HCT116 (cell line): ENCODE measurements around the gene RPAP3. TPM values are rescaled to one million over a fixed set of nuclear protein-coding genes. Genes with fewer than 3 reads are reported as not detected.

Experiments used
- ATAC-seq: fragments of 200-7000 bp; cut with Tn5 transposase; 2 replicates; pipeline ENCODE4 v1.9.1; 2020; ENCODE audit warnings: mild to moderate bottlenecking, moderate library complexity
- BruUV-seq: library from RNA; stranded (reverse); fragments of 400-500 nt; replicated peaks from 2 replicates; lab custom pipeline; 2021; lab: Mats Ljungman, UMichigan
- CTCF ChIA-PET: fragments of 300-600 bp; sonication (Branson Sonifier 250); formaldehyde crosslinking; loops from one replicate; lab custom pipeline; 2021; ENCODE audit warnings: antibody characterized with exemption; lab: Charles Lee
- POLR2A ChIA-PET: fragments of 300-600, 350-600 bp; sonication (Branson Sonifier 250); formaldehyde crosslinking; loops from one replicate; lab custom pipeline; 2021; ENCODE audit warnings: antibody characterized with exemption; lab: Charles Lee
- RAD21 ChIA-PET, 2 experiments: fragments of 300-600 bp; sonication (Branson Sonifier 250); formaldehyde crosslinking; loops; one replicate each; lab custom pipeline; 2023; ENCODE audit warnings: low total read pairs in 2 of 2; ENCODE audit not compliant: uncharacterized antibody in 2 of 2, unreplicated experiment in 2 of 2, low non-redundant PET in 1 of 2; lab: Charles Lee
- DNase-seq: peaks from one replicate; pipeline ENCODE4 v3.0.0-alpha.2; 2010; ENCODE audit warnings: low read depth, low spot score
- H2AFZ ChIP-seq: fragments of 200-600 bp; shearing (Covaris generic), sonication (generic); 2 replicates; pipeline ENCODE4 v1.6.1; 2017; ENCODE audit warnings: low read depth, mixed run types, mixed read lengths, antibody characterized with exemption, low read length; ENCODE audit not compliant: poor library complexity, severe bottlenecking
- H3K27ac ChIP-seq: 2 replicates; pipeline ENCODE4 v1.5.1; 2012; ENCODE audit warnings: low read depth, low read length
- H3K27me3 ChIP-seq: fragments of 200-600 bp; sonication (generic); 2 replicates; pipeline ENCODE4 v1.6.1; 2016; ENCODE audit warnings: mixed run types, low read length, mixed read lengths; ENCODE audit not compliant: insufficient read depth
- H3K36me3 ChIP-seq, 2 experiments: fragments of 200-500 bp in 1 of 2; fragments of 200-600 bp in 1 of 2; sonication (Bioruptor generic) in 1 of 2; sonication (generic) in 1 of 2; 2 replicates each; pipeline versions ENCODE4 v1.5.1 to v1.6.1; 2014 to 2016; ENCODE audit warnings: low read length in 2 of 2, inconsistent platforms in 1 of 2, mixed read lengths in 1 of 2, mixed run types in 1 of 2; ENCODE audit not compliant: insufficient read depth in 2 of 2, control insufficient read depth in 1 of 2
- H3K4me1 ChIP-seq, 2 experiments: fragments of 200-600 bp in 1 of 2; sonication (generic) in 1 of 2; 2 replicates each; pipeline versions ENCODE4 v1.5.1 to v1.6.1; 2012 to 2017; ENCODE audit warnings: low read length in 2 of 2, inconsistent platforms in 1 of 2, mild to moderate bottlenecking in 1 of 2, mixed read lengths in 1 of 2, mixed run types in 1 of 2, moderate library complexity in 1 of 2; ENCODE audit not compliant: insufficient read depth in 2 of 2, control insufficient read depth in 1 of 2
- H3K4me2 ChIP-seq: fragments of 200-600 bp; sonication (generic); 2 replicates; pipeline ENCODE4 v1.6.1; 2017; ENCODE audit warnings: mixed run types, low read length, mixed read lengths
- H3K4me3 ChIP-seq, 2 experiments: fragments of 200-600 bp in 1 of 2; sonication (generic) in 1 of 2; replicated peaks in 1 of 2; 2 replicates each; pipeline ENCODE4 v1.5.1; 2011 to 2016; ENCODE audit warnings: low read length in 2 of 2, control low read depth in 1 of 2, low read depth in 1 of 2, mild to moderate bottlenecking in 1 of 2, mixed read lengths in 1 of 2, mixed run types in 1 of 2
- H3K79me2 ChIP-seq: fragments of 200-600 bp; sonication (generic); 2 replicates; pipeline ENCODE4 v1.6.1; 2017; ENCODE audit warnings: mild to moderate bottlenecking, mixed run types, low read length, moderate library complexity, mixed read lengths; ENCODE audit not compliant: insufficient read depth
- H3K9ac ChIP-seq: fragments of 200-600 bp; sonication (generic); 2 replicates; pipeline ENCODE4 v1.6.1; 2016; ENCODE audit warnings: low read length, mixed read lengths
- H3K9me2 ChIP-seq: fragments of 200-600 bp; sonication (generic), shearing (Covaris generic); 2 replicates; pipeline ENCODE4 v1.6.1; 2017; ENCODE audit warnings: mixed run types, mild to moderate bottlenecking, moderate library complexity; ENCODE audit not compliant: insufficient read depth
- H3K9me3 ChIP-seq, 2 experiments: fragments of 200-500 bp in 1 of 2; fragments of 200-600 bp in 1 of 2; sonication (Bioruptor generic) in 1 of 2; sonication (generic) in 1 of 2; 2 replicates each; pipeline ENCODE4 v1.6.1; 2014 to 2017; ENCODE audit warnings: low read length in 2 of 2, mixed read lengths in 2 of 2, inconsistent platforms in 1 of 2, low read depth in 1 of 2, mild to moderate bottlenecking in 1 of 2, mixed run types in 1 of 2, moderate library complexity in 1 of 2; ENCODE audit not compliant: control insufficient read depth in 1 of 2, insufficient read depth in 1 of 2
- H4K20me1 ChIP-seq: fragments of 200-600 bp; sonication (generic), shearing (Covaris generic); 2 replicates; pipeline ENCODE4 v1.6.1; 2017; ENCODE audit warnings: mixed run types, mild to moderate bottlenecking, moderate library complexity; ENCODE audit not compliant: insufficient read depth
- ATF3 ChIP-seq: IDR thresholded peaks from 2 replicates; pipeline ENCODE4 v1.6.1; 2012
- CBX3 ChIP-seq: IDR thresholded peaks from 2 replicates; pipeline ENCODE4 v1.6.1; 2012; ENCODE audit warnings: low read depth
- CEBPB ChIP-seq: IDR thresholded peaks from 2 replicates; pipeline ENCODE4 v1.6.1; 2012; ENCODE audit warnings: low read depth
- ELF1 ChIP-seq: IDR thresholded peaks from 2 replicates; pipeline ENCODE4 v1.6.1; 2012; ENCODE audit warnings: low read depth, borderline replicate concordance
- EZH2phosphoT487 ChIP-seq: fragments of 200-600 bp; IDR thresholded peaks from 2 replicates; pipeline ENCODE4 v1.6.1; 2018; ENCODE audit warnings: antibody characterized with exemption, borderline replicate concordance
- FOSL1 ChIP-seq: IDR thresholded peaks from 2 replicates; pipeline ENCODE4 v1.6.1; 2012; ENCODE audit warnings: low read depth
- POLR2A ChIP-seq: IDR thresholded peaks from 2 replicates; pipeline ENCODE4 v1.7.0; 2011; ENCODE audit warnings: borderline replicate concordance; ENCODE audit not compliant: insufficient read depth, insufficient read length; ENCODE audit errors: extremely low read depth
- POLR2AphosphoS5 ChIP-seq: IDR thresholded peaks from 2 replicates; pipeline ENCODE4 v1.6.1; 2011; ENCODE audit warnings: mild to moderate bottlenecking, low read depth, low read length, moderate library complexity
- SIN3A ChIP-seq: IDR thresholded peaks from 2 replicates; pipeline ENCODE4 v1.6.1; 2012; ENCODE audit warnings: low read depth
- SP1 ChIP-seq: IDR thresholded peaks from 2 replicates; pipeline ENCODE4 v1.6.1; 2012; ENCODE audit warnings: low read depth
- SRF ChIP-seq: IDR thresholded peaks from 2 replicates; pipeline ENCODE4 v1.6.1; 2012; ENCODE audit warnings: low read depth
- TCF7L2 ChIP-seq: IDR thresholded peaks from 2 replicates; pipeline ENCODE4 v1.7.0; 2011; ENCODE audit warnings: borderline replicate concordance, inconsistent platforms; ENCODE audit not compliant: insufficient read depth, insufficient read length; ENCODE audit errors: extremely low read depth
- ZBTB33 ChIP-seq: IDR thresholded peaks from 2 replicates; pipeline ENCODE4 v1.6.1; 2011; ENCODE audit warnings: mild to moderate bottlenecking, low read length, moderate library complexity; ENCODE audit not compliant: insufficient replicate concordance; ENCODE audit errors: extremely low read depth
- ZFX ChIP-seq: fragments of 450-650 bp; IDR thresholded peaks from 2 replicates; pipeline ENCODE4 v1.6.1; 2017
- intact Hi-C: fragments of 100-400 bp; cut with micrococcal nuclease; formaldehyde crosslinking; loops from 2 replicates; pipeline ENCODE4 v1.10.0; 2022
- total RNA-seq: library from RNA; stranded (reverse); gene quantifications from one replicate; pipeline ENCODE4 v1.2.1, GENCODE V29; 2021; ENCODE audit not compliant: unreplicated experiment
- TF ChIP-seq, protein P1 (sequence below), 3 experiments: fragments of 200-600 bp in 1 of 3; sonication (generic) in 1 of 3; IDR thresholded peaks in 2 of 3; conservative IDR thresholded peaks in 1 of 3; 2 replicates each; pipeline ENCODE4 v1.5.1; 2012 to 2017; ENCODE audit warnings: low read depth in 2 of 3, low read length in 2 of 3, antibody characterized with exemption in 1 of 3, borderline replicate concordance in 1 of 3, control low read depth in 1 of 3, mild to moderate bottlenecking in 1 of 3, mixed read lengths in 1 of 3, mixed run types in 1 of 3, moderate library complexity in 1 of 3; ENCODE audit not compliant: insufficient read depth in 1 of 3

The RPAP3 gene
- total RNA-seq, 1 experiment from 2014 or later, result 48.3 TPM

DNA sequence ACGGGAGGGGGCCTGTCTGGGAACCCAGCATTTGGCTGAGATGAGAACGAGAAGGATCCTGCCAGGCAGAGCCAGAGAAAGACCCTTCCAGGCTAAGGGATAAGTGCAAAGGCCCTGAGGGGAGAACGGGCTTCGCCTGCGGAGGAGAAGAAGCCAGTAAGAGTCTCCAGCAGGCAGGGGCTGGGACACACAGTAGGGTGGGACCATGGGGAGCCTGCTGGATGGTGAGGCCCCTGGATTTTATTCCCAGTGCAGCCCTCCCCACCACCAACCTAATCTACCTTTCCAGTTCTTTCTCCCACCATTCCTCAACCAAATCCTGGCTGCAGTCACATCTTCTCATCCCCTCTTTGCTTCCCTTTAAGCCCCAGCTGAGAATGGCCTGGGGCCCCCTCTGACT is 40.2 kb upstream of the RPAP3 start:
- intact Hi-C loops, result no loop called here
- RAD21 ChIA-PET, result no interaction called here
- no peak overlapping the region for H3K27ac ChIP-seq
- H3K79me2 ChIP-seq, result no peaks in the 10 kb centered on the region
- H3K9ac ChIP-seq, result no peak overlapping the region
- CTCF ChIA-PET, result no interaction called here
- no peak overlapping the region for H2AFZ ChIP-seq
- no peaks in the 10 kb centered on the region for H4K20me1 ChIP-seq
- peaks cover 14 to 23% of the 10 kb centered on the region in 2 experiments for H3K4me1 ChIP-seq
- BruUV-seq, result no TSS peak
- no peak for TF ChIP-seq ZFX
- no peak for TF ChIP-seq EZH2phosphoT487
- no peak for TF ChIP-seq TCF7L2
- TF ChIP-seq ATF3, result no peak
- TF ChIP-seq, all 23 proteins: peak for 0
- Histone ChIP-seq H3K9me2 (no peaks in the 10 kb centered on the region), H3K27me3 (no peaks in the 10 kb centered on the region), H3K4me3 (no peak overlapping the region), H3K9me3 (no peaks in the 10 kb centered on the region), H3K36me3 (no peaks in the 10 kb centered on the region), H3K4me2 (no peak overlapping the region)
- POLR2A ChIA-PET, result no interaction called here
- no peak for DNase-seq
- no peak for ATAC-seq

DNA sequence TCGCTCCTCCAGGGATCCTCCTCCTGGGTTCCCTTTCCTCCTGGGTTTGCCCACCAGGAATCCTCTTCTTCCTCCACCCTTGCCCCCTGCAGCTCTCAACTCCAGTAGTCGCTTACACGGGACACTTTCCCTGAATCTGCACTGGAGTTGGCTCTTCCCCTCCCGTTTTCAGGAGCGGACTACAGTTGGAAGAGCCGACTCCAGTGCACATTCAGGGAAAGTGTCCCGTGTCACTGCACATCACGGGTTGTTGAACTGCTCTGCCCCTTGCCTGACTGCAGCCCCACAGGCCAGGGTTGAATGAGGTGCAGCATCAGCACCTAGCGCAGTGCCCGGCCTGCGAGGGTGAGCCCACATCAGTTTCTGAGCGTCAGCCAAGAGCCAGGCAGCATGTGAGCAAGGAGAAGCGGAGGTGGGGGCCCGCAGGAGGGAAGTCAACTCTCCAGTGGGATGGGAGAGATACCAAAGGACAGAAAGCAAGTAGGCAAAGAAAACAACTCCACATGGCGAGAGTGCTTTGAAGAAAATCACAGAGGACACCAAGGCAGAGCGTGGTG is 39.7 kb upstream of the RPAP3 start:
- Histone ChIP-seq H3K36me3 (no peaks in the 10 kb centered on the region), H3K9me2 (no peaks in the 10 kb centered on the region), H2AFZ (no peak overlapping the region), H3K4me3 (no peak overlapping the region), H3K9ac (no peak overlapping the region), H3K27me3 (no peaks in the 10 kb centered on the region), H3K27ac (no peak overlapping the region), H3K4me1 (peaks cover 19 to 28% of the 10 kb centered on the region in 2 experiments), H3K4me2 (no peak overlapping the region), H4K20me1 (no peaks in the 10 kb centered on the region), H3K79me2 (no peaks in the 10 kb centered on the region), H3K9me3 (no peaks in the 10 kb centered on the region)
- POLR2A ChIA-PET, result no interaction called here
- CTCF ChIA-PET, result interaction anchor here (4.4 to 6.2 kb wide), 4 partner anchors 10 to 93 kb away, joined by 70 to 197 read pairs (median 120); partner anchors contain the start of gene RAPGEF3
- DNase-seq (no peak), ATAC-seq (no peak)
- RAD21 ChIA-PET, result interaction anchor here in 1 of 2 experiments (5.5 kb wide), 1 partner anchor 21 kb away, joined by 61 read pairs; no protein-coding TSS in a partner anchor
- BruUV-seq, result no TSS peak
- intact Hi-C loops, result no loop called here
- TF ChIP-seq SIN3A, result no peak
- no peak for TF ChIP-seq EZH2phosphoT487
- TF ChIP-seq POLR2A, result no peak
- TF ChIP-seq ELF1, result no peak
- no peak for TF ChIP-seq SRF
- TF ChIP-seq CEBPB, result no peak
- TF ChIP-seq ZBTB33, result no peak
- TF ChIP-seq SP1, result no peak
- TF ChIP-seq POLR2AphosphoS5, result no peak
- TF ChIP-seq, protein P1, sequence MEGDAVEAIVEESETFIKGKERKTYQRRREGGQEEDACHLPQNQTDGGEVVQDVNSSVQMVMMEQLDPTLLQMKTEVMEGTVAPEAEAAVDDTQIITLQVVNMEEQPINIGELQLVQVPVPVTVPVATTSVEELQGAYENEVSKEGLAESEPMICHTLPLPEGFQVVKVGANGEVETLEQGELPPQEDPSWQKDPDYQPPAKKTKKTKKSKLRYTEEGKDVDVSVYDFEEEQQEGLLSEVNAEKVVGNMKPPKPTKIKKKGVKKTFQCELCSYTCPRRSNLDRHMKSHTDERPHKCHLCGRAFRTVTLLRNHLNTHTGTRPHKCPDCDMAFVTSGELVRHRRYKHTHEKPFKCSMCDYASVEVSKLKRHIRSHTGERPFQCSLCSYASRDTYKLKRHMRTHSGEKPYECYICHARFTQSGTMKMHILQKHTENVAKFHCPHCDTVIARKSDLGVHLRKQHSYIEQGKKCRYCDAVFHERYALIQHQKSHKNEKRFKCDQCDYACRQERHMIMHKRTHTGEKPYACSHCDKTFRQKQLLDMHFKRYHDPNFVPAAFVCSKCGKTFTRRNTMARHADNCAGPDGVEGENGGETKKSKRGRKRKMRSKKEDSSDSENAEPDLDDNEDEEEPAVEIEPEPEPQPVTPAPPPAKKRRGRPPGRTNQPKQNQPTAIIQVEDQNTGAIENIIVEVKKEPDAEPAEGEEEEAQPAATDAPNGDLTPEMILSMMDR (IDR thresholded peaks at IDR 0.05 in 2 of 3, conservative IDR thresholded peaks at IDR 0.05 in 1 of 3; ENCODE audit: borderline replicate concordance in 1 of 3, insufficient read depth in 1 of 3, low read depth in 2 of 3, low read length in 2 of 3), result no peak
- no peak for TF ChIP-seq ZFX
- TF ChIP-seq CBX3, result no peak
- TF ChIP-seq FOSL1, result no peak
